Sigmoid colon (tissue), 7 donors: ENCODE data around the gene LRRFIP1. TPM values are rescaled to one million over a fixed set of nuclear protein-coding genes. Genes with fewer than 3 reads are reported as not detected.

ENCODE experiments used
- DNase-seq: peaks from one replicate; pipeline ENCODE4 v3.0.0-alpha.2; 2019
- H3K27ac ChIP-seq, 4 donors: fragments of 200-600 bp; sonication (generic); one replicate each; pipeline ENCODE4 v1.5.1; 2016 to 2019; ENCODE audit warnings: mild to moderate bottlenecking in 1 of 4
- H3K27me3 ChIP-seq, 3 donors: fragments of 200-600 bp; sonication (generic); one replicate each; pipeline ENCODE4 v1.5.1; 2019; ENCODE audit warnings: mild to moderate bottlenecking in 1 of 3
- H3K36me3 ChIP-seq, 4 donors: fragments of 200-600 bp; sonication (generic); one replicate each; pipeline ENCODE4 v1.5.1; 2016 to 2019
- H3K4me1 ChIP-seq, 4 donors: fragments of 200-600 bp; sonication (generic); one replicate each; pipeline ENCODE4 v1.5.1; 2017 to 2019
- H3K4me3 ChIP-seq, 4 donors: fragments of 200-600 bp; sonication (generic); one replicate each; pipeline ENCODE4 v1.5.1; 2017 to 2019; ENCODE audit warnings: mild to moderate bottlenecking in 2 of 4, moderate library complexity in 1 of 4
- H3K9me3 ChIP-seq, 4 donors: fragments of 200-600 bp in 3 of 4; sonication (generic) in 3 of 4; one replicate each; pipeline versions ENCODE4 v1.5.1 to v1.6.1; 2013 to 2019
- CTCF ChIP-seq, 4 experiments: fragments of 450-650 bp in 3 of 4; fragments of 200-600 bp in 1 of 4; IDR thresholded peaks; one replicate each; pipeline ENCODE4 v1.5.1; 2016 to 2019; ENCODE audit warnings: antibody characterized with exemption in 4 of 4, mild to moderate bottlenecking in 3 of 4, moderate library complexity in 2 of 4
- EP300 ChIP-seq, 4 donors: sonication (generic); formaldehyde crosslinking; IDR thresholded peaks; one replicate each; pipeline ENCODE4 v1.6.1; 2017; ENCODE audit warnings: antibody characterized with exemption in 4 of 4
- POLR2A ChIP-seq, 2 donors: fragments of 450-650 bp; IDR thresholded peaks; one replicate each; pipeline ENCODE4 v1.6.1; 2016; ENCODE audit warnings: antibody characterized with exemption in 2 of 2, mild to moderate bottlenecking in 2 of 2, moderate library complexity in 2 of 2
- POLR2AphosphoS5 ChIP-seq, 4 donors: sonication (generic); formaldehyde crosslinking; IDR thresholded peaks; one replicate each; pipeline ENCODE4 v1.6.1; 2017; ENCODE audit warnings: antibody characterized with exemption in 4 of 4
- WGBS, 2 donors: extraction: QIAGEN DNeasy Blood & Tissue Kit; methylation state at CpG; one replicate each; pipeline ENCODE4 v1.1.7; 2013; 5-methylcytosine and 5-hydroxymethylcytosine counted together
- intact Hi-C: fragments of 100-400 bp; cut with DNase I; formaldehyde crosslinking; loops from one replicate; pipeline ENCODE4 v1.15.1; 2023
- polyA plus RNA-seq, 3 donors: library from polyadenylated mRNA; stranded (reverse); fragments of 200-250 nt; gene quantifications; one replicate each; pipeline ENCODE4 v1.2.3, GENCODE V29; 2013
- total RNA-seq, 4 donors: library from RNA; depleted of rRNA; stranded (reverse); fragments of >200 nt; gene quantifications; one replicate each; pipeline ENCODE4 v1.1.0, GENCODE V29; 2016
- donor health status: healthy with polysubstance abuse.
- donor health status: Bipolar disorder and iron deficiency.
- donor health status: healthy.

LRRFIP1 gene
- total and polyA plus RNA-seq, 7 donors: 42.0 to 185 (median 112) TPM

DNA sequence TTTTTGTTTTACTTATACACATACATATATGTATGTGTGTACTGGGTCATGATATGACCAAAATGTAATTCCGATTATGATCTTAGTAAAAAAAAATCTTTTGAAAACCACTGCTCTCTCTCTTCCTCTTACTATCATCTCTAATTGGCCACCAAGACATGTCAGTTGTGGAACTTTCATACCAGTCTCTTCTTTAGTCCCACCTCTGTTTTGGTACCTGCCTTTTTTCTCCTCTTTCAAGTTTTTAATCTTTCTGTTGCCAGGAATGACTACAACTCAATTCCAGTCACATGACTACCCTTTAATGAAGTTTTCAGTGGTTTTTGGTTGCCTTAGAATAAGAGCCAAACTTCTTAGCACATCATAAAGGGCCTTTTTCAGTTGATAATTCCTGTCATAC lies 188.2 kb downstream of the LRRFIP1 start:
- no peak overlapping the region for H3K4me3 ChIP-seq
- intact Hi-C loops: no loop called here
- WGBS, 2 donors: 85 to 88% methylated on average over 1 of the region's 1 CpG
- H3K36me3 ChIP-seq: no peaks in the 10 kb centered on the region
- no peaks in the 10 kb centered on the region for H3K4me1 ChIP-seq
- no peak for DNase-seq
- no peaks in the 10 kb centered on the region for H3K27me3 ChIP-seq
- H3K27ac ChIP-seq: no peak overlapping the region
- TF ChIP-seq POLR2A (IDR thresholded peaks at IDR 0.05): no peak
- TF ChIP-seq CTCF (IDR thresholded peaks at IDR 0.05): no peak
- no peaks in the 10 kb centered on the region for H3K9me3 ChIP-seq

DNA sequence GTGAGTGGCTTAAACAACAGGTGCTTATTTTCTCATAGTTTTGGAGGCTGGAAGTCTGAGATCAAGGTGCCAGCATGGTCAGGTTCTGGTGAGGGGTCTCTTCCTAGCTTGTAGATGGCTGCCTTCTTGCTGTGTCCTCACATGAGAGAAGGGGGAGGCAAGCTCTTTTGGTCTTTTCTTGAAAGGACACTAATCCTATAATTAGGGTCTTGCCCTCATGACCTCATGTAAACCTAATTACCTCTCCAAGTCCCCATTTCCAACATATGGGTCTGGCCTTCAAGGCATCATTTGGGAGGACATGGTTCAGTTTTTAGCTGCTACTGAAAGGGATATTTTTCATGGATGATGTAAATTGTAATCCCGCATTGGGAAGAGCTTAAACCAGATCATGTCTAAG lies 189.1 kb downstream of the LRRFIP1 start:
- DNase-seq: no peak
- TF ChIP-seq POLR2A (IDR thresholded peaks at IDR 0.05) (no peak), EP300 (IDR thresholded peaks at IDR 0.05) (no peak), POLR2AphosphoS5 (IDR thresholded peaks at IDR 0.05) (no peak), CTCF (IDR thresholded peaks at IDR 0.05) (no peak)
- intact Hi-C loops: no loop called here
- Histone ChIP-seq H3K9me3 (no peaks in the 10 kb centered on the region), H3K36me3 (no peaks in the 10 kb centered on the region), H3K4me3 (no peak overlapping the region), H3K4me1 (no peaks in the 10 kb centered on the region), H3K27me3 (no peaks in the 10 kb centered on the region), H3K27ac (no peak overlapping the region)
- WGBS, 2 donors: 86 to 90% methylated on average over 1 of the region's 1 CpG

- TF ChIP-seq POLR2AphosphoS5 (IDR thresholded peaks at IDR 0.05) (no peak), EP300 (IDR thresholded peaks at IDR 0.05) (no peak), POLR2A (IDR thresholded peaks at IDR 0.05) (no peak), CTCF (IDR thresholded peaks at IDR 0.05) (no peak)
Measured at GRCh38 chr2:237818066-237818473, 190.7 kb downstream of the LRRFIP1 start.

GRCh38 chr2:237819231-237819630 lies 191.8 kb downstream of the LRRFIP1 start:
- H3K36me3 ChIP-seq: no peaks in the 10 kb centered on the region
- intact Hi-C loops: no loop called here
- H3K4me1 ChIP-seq: no peaks in the 10 kb centered on the region
- no peak for DNase-seq
- no peak overlapping the region for H3K4me3 ChIP-seq
- no peaks in the 10 kb centered on the region for H3K27me3 ChIP-seq
- H3K9me3 ChIP-seq: no peaks in the 10 kb centered on the region
- 70 to 78% methylated on average over 2 of the region's 2 CpGs for WGBS, 2 donors
- TF ChIP-seq CTCF (IDR thresholded peaks at IDR 0.05): no peak
- TF ChIP-seq EP300 (IDR thresholded peaks at IDR 0.05): no peak
- no peak for TF ChIP-seq POLR2AphosphoS5 (IDR thresholded peaks at IDR 0.05)
- TF ChIP-seq POLR2A (IDR thresholded peaks at IDR 0.05): no peak
- H3K27ac ChIP-seq: no peak overlapping the region

More at GRCh38 chr2:237818066-237818473, 190.7 kb downstream of the LRRFIP1 start:
- Histone ChIP-seq H3K4me1 (no peaks in the 10 kb centered on the region), H3K4me3 (no peak overlapping the region), H3K27me3 (no peaks in the 10 kb centered on the region), H3K36me3 (no peaks in the 10 kb centered on the region), H3K9me3 (no peaks in the 10 kb centered on the region), H3K27ac (no peak overlapping the region)
- DNase-seq: no peak
- intact Hi-C loops: no loop called here
- 67 to 73% methylated on average over 5 of the region's 5 CpGs for WGBS, 2 donors

DNA sequence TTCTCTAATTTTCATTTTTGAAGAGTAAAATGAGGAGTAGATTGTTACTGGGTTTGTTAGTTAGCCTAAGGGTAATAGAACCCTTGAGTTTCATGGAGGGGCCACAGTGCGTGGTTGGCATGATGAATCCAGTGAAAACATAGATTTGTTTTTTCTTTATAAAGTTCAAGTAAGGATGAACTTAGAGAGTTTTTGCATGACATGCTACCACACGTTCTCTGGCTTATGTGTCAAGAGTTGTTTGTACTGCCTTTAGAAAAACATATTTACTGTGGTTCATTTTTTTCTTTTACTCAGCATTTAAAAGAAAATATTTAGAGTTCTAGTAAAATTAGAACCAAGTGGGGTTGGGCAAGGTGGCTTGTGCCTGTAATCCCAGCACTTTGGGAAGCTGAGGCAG lies 193.0 kb downstream of the LRRFIP1 start:
- intact Hi-C loops: no loop called here

More for the DNA sequence above, 193.0 kb downstream of the LRRFIP1 start:
- Histone ChIP-seq H3K9me3 (no peaks in the 10 kb centered on the region), H3K4me3 (no peak overlapping the region), H3K36me3 (no peaks in the 10 kb centered on the region), H3K27ac (no peak overlapping the region), H3K4me1 (no peaks in the 10 kb centered on the region), H3K27me3 (no peaks in the 10 kb centered on the region)
- WGBS, 2 donors: 87 to 92% methylated on average over 2 of the region's 2 CpGs
- TF ChIP-seq EP300 (IDR thresholded peaks at IDR 0.05): no peak
- TF ChIP-seq CTCF (IDR thresholded peaks at IDR 0.05): no peak
- no peak for TF ChIP-seq POLR2AphosphoS5 (IDR thresholded peaks at IDR 0.05)
- no peak for TF ChIP-seq POLR2A (IDR thresholded peaks at IDR 0.05)
- no peak for DNase-seq
